Skeletal muscle satellite cell (primary cell): Measurements from ENCODE around the gene DLL4.
A peak's percentile ranks its signal among the peaks of the same experiment; 100 is the strongest.

Source experiments
- H3K27me3 ChIP-seq: 2 replicates; pipeline ENCODE4 v1.7.0; 2013; ENCODE audit warnings: low read length; ENCODE audit not compliant: control insufficient read depth, insufficient read depth
- H3K36me3 ChIP-seq: 2 replicates; pipeline ENCODE4 v1.7.0; 2013; ENCODE audit warnings: mild to moderate bottlenecking, control low read depth, low read length; ENCODE audit not compliant: insufficient read depth
- H3K4me1 ChIP-seq: 2 replicates; pipeline ENCODE4 v1.7.0; 2013; ENCODE audit warnings: low read length; ENCODE audit not compliant: control insufficient read depth, insufficient read depth
- H3K4me2 ChIP-seq: 2 replicates; pipeline ENCODE4 v1.7.0; 2013; ENCODE audit warnings: mild to moderate bottlenecking, low read length
- H3K4me3 ChIP-seq: 2 replicates; pipeline ENCODE4 v1.7.0; 2013; ENCODE audit warnings: low read length
- H3K9ac ChIP-seq: 2 replicates; pipeline ENCODE4 v1.7.0; 2013; ENCODE audit warnings: mild to moderate bottlenecking, low read depth, low read length, moderate library complexity
- H3K9me3 ChIP-seq: replicated peaks from 2 replicates; pipeline ENCODE4 v1.7.0; 2013; ENCODE audit warnings: mild to moderate bottlenecking, control low read depth, low read length

Gene DLL4

DNA sequence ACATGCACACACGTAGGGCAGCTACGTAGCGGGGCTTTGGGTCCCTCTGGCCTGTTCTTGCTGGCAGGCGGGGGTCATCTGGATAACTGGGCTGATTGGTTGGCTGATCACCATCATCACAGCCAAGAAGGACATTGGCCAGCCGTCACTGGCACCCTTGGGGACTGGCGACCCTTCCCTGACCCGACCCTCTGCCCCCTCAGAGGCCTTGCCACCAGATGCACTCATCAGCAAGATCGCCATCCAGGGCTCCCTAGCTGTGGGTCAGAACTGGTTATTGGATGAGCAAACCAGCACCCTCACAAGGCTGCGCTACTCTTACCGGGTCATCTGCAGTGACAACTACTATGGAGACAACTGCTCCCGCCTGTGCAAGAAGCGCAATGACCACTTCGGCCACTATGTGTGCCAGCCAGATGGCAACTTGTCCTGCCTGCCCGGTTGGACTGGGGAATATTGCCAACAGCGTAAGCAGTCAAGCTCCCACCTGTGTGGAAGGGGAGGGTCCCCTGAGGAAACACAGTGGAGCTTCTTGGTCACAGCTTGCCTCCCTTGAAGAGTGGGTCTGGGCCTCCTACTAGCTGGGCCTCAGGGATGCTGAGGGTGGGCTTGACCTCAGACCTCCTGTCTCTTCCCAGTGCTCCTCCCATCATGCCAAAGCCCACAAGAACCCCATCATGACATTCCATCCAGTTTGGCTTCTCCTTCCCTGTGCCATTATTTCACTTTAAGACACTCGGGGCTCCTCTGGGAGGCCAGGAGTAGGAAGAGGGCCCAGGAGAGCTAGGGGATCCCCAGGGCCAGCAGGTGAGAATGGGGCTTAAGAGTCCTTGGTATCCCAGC lies 2.4 kb downstream of the DLL4 start:
- no peak overlapping the region for H3K4me3 ChIP-seq
- H3K9me3 ChIP-seq, result no peaks in the 10 kb centered on the region
- peaks cover 27% of the 10 kb centered on the region for H3K4me1 ChIP-seq
- no peaks in the 10 kb centered on the region for H3K36me3 ChIP-seq
- H3K27me3 ChIP-seq, result peaks cover 54% of the 10 kb centered on the region
- H3K4me2 ChIP-seq, result no peak overlapping the region
- no peak overlapping the region for H3K9ac ChIP-seq

DNA sequence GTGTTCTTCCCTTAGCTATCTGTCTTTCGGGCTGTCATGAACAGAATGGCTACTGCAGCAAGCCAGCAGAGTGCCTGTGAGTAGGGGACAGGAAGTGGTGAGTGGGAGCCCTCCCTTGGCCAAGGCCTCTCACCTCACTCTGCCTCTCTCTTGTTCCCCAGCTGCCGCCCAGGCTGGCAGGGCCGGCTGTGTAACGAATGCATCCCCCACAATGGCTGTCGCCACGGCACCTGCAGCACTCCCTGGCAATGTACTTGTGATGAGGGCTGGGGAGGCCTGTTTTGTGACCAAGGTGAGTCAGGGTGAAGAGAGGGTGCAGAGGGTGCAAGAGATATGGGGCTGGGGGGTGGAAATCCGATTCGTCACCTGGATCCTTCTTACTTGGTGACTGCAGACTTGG lies 3.0 kb downstream of the DLL4 start:
- Histone ChIP-seq H3K36me3 (no peaks in the 10 kb centered on the region), H3K9ac (no peak overlapping the region), H3K27me3 (peaks cover 48% of the 10 kb centered on the region), H3K4me1 (peaks cover 32% of the 10 kb centered on the region), H3K4me3 (no peak overlapping the region), H3K4me2 (no peak overlapping the region), H3K9me3 (no peaks in the 10 kb centered on the region)

DNA sequence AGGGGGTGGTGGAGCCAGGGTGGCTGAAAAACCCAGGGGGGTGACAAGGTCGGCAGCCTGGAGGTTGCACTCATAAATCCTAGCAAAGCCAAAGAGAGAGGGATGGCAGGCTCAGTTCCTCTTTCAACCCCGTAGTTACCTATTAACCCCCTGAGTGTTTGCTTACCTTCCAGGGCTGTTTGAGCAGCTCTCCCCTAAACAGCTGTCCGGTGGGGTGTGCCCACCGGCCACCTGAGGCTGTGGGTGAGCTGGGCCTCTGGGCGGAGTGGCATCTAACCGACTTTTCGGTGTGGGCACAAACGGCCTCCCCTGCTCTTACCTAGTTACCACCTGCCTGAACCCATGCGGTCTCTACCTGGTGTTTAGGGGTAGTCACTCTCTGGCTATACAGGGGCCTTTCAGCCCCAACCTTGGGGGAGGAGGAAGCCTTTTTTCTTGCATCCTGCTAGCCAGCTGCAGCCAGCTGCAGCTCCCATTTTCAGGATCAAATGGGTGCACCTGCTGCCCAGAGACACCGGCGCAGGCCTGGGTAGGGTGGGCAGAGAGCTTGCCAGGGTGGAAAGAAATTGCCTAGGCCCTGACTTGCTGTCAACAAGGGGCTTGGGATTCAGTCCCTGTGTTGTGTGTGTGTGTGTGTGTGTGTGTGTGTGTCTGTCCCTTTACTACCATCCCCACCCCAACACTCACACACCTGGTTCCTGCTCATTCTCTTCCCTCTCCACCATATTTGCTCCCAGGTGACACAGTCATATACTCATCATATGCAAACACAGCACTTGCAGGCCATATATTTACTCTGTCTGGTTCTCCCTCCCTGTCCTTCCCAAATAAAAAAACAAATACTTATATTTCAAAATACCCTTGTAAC lies 3.7 kb downstream of the DLL4 start:
- H3K4me2 ChIP-seq, result no peak overlapping the region
- H3K9ac ChIP-seq, result no peak overlapping the region
- no peaks in the 10 kb centered on the region for H3K9me3 ChIP-seq
- H3K36me3 ChIP-seq, result no peaks in the 10 kb centered on the region
- H3K27me3 ChIP-seq, result peaks cover 42% of the 10 kb centered on the region
- peaks cover 40% of the 10 kb centered on the region for H3K4me1 ChIP-seq
- H3K4me3 ChIP-seq, result no peak overlapping the region

DNA sequence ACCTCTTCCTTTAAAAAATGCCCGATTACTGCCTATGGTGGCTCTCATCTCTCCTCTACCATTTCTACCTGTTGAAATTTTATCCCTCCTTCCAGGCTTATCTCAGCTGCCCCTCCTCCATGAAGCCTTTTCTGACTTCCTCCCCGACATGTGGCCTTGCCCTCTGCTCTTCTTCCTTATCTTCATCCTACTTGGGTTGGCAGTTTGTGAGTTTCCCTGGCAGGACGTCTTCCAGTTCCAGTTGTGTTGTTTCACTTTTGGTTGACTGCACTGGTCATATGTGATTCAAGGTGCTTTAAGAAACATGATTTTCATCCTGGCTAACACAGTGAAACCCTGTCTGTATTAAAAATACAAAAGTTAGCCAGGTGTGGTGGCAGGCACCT lies 4.4 kb downstream of the DLL4 start:
- Histone ChIP-seq H3K36me3 (no peaks in the 10 kb centered on the region), H3K4me1 (peaks cover 38% of the 10 kb centered on the region), H3K27me3 (peaks cover 39% of the 10 kb centered on the region), H3K9ac (no peak overlapping the region), H3K9me3 (no peaks in the 10 kb centered on the region), H3K4me3 (no peak overlapping the region), H3K4me2 (no peak overlapping the region)

DNA sequence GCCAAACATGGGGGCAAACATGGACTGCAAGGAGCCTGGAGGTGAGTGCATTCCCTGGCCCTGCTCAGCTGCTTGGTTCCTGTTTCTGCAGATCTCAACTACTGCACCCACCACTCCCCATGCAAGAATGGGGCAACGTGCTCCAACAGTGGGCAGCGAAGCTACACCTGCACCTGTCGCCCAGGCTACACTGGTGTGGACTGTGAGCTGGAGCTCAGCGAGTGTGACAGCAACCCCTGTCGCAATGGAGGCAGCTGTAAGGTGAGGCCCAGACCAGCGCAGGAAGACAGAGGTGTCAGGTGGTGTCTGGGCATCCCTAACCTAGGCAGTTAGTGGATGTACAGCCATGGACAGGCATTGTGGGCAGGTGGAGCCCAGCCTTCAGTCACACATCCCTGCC lies 5.3 kb downstream of the DLL4 start:
- Histone ChIP-seq H3K36me3 (no peaks in the 10 kb centered on the region), H3K9me3 (no peaks in the 10 kb centered on the region), H3K4me3 (no peak overlapping the region), H3K27me3 (peaks cover 29% of the 10 kb centered on the region), H3K9ac (no peak overlapping the region), H3K4me2 (no peak overlapping the region), H3K4me1 (peaks cover 29% of the 10 kb centered on the region)

- peaks cover 24% of the 10 kb centered on the region for H3K4me1 ChIP-seq
- no peaks in the 10 kb centered on the region for H3K9me3 ChIP-seq
- H3K36me3 ChIP-seq, result no peaks in the 10 kb centered on the region
- H3K27me3 ChIP-seq, result peaks cover 11% of the 10 kb centered on the region
- H3K4me3 ChIP-seq, result no peak overlapping the region
- H3K4me2 ChIP-seq, result no peak overlapping the region
- H3K9ac ChIP-seq, result no peak overlapping the region
Observed at GRCh38 chr15:40936234-40936708, 7.1 kb downstream of the DLL4 start.

GRCh38 chr15:40936709-40937666 lies 7.8 kb downstream of the DLL4 start:
- no peaks in the 10 kb centered on the region for H3K9me3 ChIP-seq
- H3K27me3 ChIP-seq, result peaks cover 4% of the 10 kb centered on the region
- H3K4me1 ChIP-seq, result peaks cover 28% of the 10 kb centered on the region
- no peak overlapping the region for H3K9ac ChIP-seq
- H3K4me2 ChIP-seq, result peak overlapping the region; percentile 50
- no peak overlapping the region for H3K4me3 ChIP-seq
- no peaks in the 10 kb centered on the region for H3K36me3 ChIP-seq

GRCh38 chr15:40937762-40938535 lies 8.8 kb downstream of the DLL4 start:
- Histone ChIP-seq H3K4me1 (peaks cover 36% of the 10 kb centered on the region), H3K4me3 (no peak overlapping the region)

DNA sequence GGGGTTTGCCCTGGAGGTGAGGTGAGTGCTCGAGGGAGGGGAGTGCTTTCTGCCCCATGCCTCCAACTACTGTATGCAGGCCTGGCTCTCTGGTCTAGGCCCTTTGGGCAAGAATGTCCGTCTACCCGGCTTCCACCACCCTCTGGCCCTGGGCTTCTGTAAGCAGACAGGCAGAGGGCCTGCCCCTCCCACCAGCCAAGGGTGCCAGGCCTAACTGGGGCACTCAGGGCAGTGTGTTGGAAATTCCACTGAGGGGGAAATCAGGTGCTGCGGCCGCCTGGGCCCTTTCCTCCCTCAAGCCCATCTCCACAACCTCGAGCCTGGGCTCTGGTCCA lies 9.4 kb downstream of the DLL4 start:
- no peaks in the 10 kb centered on the region for H3K36me3 ChIP-seq
- no peaks in the 10 kb centered on the region for H3K27me3 ChIP-seq
- no peak overlapping the region for H3K9ac ChIP-seq
- H3K4me2 ChIP-seq, result no peak overlapping the region
- H3K4me3 ChIP-seq, result no peak overlapping the region
- H3K4me1 ChIP-seq, result peaks cover 36% of the 10 kb centered on the region
- no peaks in the 10 kb centered on the region for H3K9me3 ChIP-seq

More at GRCh38 chr15:40937762-40938535, 8.8 kb downstream of the DLL4 start:
- Histone ChIP-seq H3K9ac (no peak overlapping the region), H3K9me3 (no peaks in the 10 kb centered on the region), H3K36me3 (no peaks in the 10 kb centered on the region), H3K27me3 (no peaks in the 10 kb centered on the region), H3K4me2 (peak overlapping the region; percentile 26)

- peaks cover 36% of the 10 kb centered on the region for H3K4me1 ChIP-seq
- H3K27me3 ChIP-seq, result no peaks in the 10 kb centered on the region
- H3K4me2 ChIP-seq, result peak overlapping the region; percentile 14
- no peaks in the 10 kb centered on the region for H3K9me3 ChIP-seq
- no peak overlapping the region for H3K9ac ChIP-seq
- no peak overlapping the region for H3K4me3 ChIP-seq
- no peaks in the 10 kb centered on the region for H3K36me3 ChIP-seq
Observed at GRCh38 chr15:40940296-40940801, 11.2 kb downstream of the DLL4 start.
